GM18870 (cell line): ENCODE results near the gene NHERF2.

Experiments
- ATAC-seq: cut with Tn5 transposase; IDR thresholded peaks from one replicate; pipeline ENCODE4 v1.9.1; 2021; ENCODE audit warnings: moderate library complexity; ENCODE audit not compliant: unreplicated experiment

NHERF2 gene

GRCh38 chr16:2038382-2039231 is 11.9 kb downstream of the NHERF2 start:
- no peak for ATAC-seq

GRCh38 chr16:2039274-2040031 is 12.8 kb downstream of the NHERF2 start:
- no peak for ATAC-seq

- no peak for ATAC-seq
Measured at GRCh38 chr16:2040041-2040786, 13.5 kb downstream of the NHERF2 start.

- ATAC-seq, result no peak
Measured at GRCh38 chr16:2040787-2041522, 14.3 kb downstream of the NHERF2 start.

GRCh38 chr16:2042171-2042985 is 15.7 kb downstream of the NHERF2 start:
- no peak for ATAC-seq

GRCh38 chr16:2042986-2043666 is 16.4 kb downstream of the NHERF2 start:
- ATAC-seq, result no peak

GRCh38 chr16:2043667-2044451 is 17.2 kb downstream of the NHERF2 start:
- no peak for ATAC-seq

- no peak for ATAC-seq
Measured at GRCh38 chr16:2044541-2044940, 17.8 kb downstream of the NHERF2 start.

GRCh38 chr16:2045965-2046892 is 19.5 kb downstream of the NHERF2 start:
- ATAC-seq, result no peak

- no peak for ATAC-seq
Measured at GRCh38 chr16:2046893-2047329, 20.2 kb downstream of the NHERF2 start.

GRCh38 chr16:2047330-2048115 is 20.8 kb downstream of the NHERF2 start, which contains the start of the genes NTHL1 and TSC2:
NTHL1 (minus strand) TSS chr16:2047834; CDS start chr16:2047823, 11 bp downstream.
TSC2 (plus strand) TSS chr16:2047985; CDS start chr16:2048616, 631 bp downstream.
- ATAC-seq, result peak; percentile 84

GRCh38 chr16:2048116-2048543 is 21.4 kb downstream of the NHERF2 start:
- no peak for ATAC-seq

- no peak for ATAC-seq
Measured at GRCh38 chr16:2053211-2053610, 26.5 kb downstream of the NHERF2 start.

- no peak for ATAC-seq
Measured at GRCh38 chr16:2053897-2054296, 27.2 kb downstream of the NHERF2 start.

- no peak for ATAC-seq
Measured at GRCh38 chr16:2054543-2055245, 28.0 kb downstream of the NHERF2 start.

- ATAC-seq, result no peak
Measured at GRCh38 chr16:2056077-2056476, 29.4 kb downstream of the NHERF2 start.
